ENCODE results near the gene WDR77.

GRCh38 chr1:111424281-111424680 is 24.8 kb downstream of the WDR77 start:
- TF ChIP-seq CTCF (IDR thresholded peaks at IDR 0.05) (no peak), POLR2A (IDR thresholded peaks at IDR 0.05) (no peak)

Data from vagina (tissue), 2 donors.